ENCODE data around the gene USH2A. TPM values are rescaled to one million over a fixed set of nuclear protein-coding genes. Genes with fewer than 3 reads are reported as not detected.

The USH2A gene
- total RNA-seq, 1 experiment from 2014 or later: not detected

DNA sequence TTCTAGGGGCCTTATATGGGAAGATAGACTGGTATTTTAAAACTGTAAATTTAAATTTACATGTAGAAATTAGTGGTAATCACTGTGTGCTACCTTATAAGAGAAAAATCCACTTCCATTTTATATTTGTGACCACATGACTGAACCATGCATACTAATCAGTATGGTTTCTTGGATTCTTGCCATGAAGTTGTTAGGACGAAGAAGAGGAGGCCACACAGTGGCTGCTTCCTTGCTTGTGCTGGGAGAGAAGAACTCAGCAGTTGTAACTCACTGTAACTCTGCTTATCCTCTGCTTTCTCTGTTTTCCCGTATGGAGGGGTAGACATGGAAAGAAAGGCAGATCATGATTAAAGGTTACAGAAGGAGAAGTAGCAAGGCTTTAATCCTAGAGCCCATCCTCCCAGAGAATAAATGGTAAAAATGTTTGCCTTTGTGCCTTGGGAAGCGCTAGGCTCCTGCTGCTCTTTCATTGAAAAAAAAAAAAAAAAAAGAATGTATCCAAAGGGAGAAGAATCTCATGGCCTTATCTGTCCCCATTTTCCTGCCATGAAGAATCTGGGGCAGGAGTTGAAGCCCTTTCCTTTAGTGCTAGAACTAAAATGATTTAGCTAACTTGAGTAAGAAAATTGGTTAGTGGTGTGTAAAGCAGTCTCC is 823.7 kb downstream of the USH2A start:
- Histone ChIP-seq H3K36me3 (ENCODE audit: control insufficient read depth in 1 of 2, insufficient read depth in 2 of 2, low read length in 2 of 2) (peaks cover 11 to 13% of the 10 kb centered on the region in 2 experiments; a peak in 2 of 4 replicates), H3K4me3 (replicated peaks in 1 of 2; ENCODE audit: low read depth in 1 of 2, low read length in 2 of 2) (no peak overlapping the region), H3K9me3 (ENCODE audit: control insufficient read depth in 1 of 2, insufficient read depth in 1 of 2, low read depth in 1 of 2, low read length in 2 of 2) (no peaks in the 10 kb centered on the region), H3K4me2 (ENCODE audit: low read length) (no peak overlapping the region), H3K4me1 (ENCODE audit: control insufficient read depth in 1 of 2, insufficient read depth in 2 of 2, low read length in 2 of 2) (peaks cover 9 to 12% of the 10 kb centered on the region in 2 experiments), H3K27me3 (ENCODE audit: insufficient read depth, low read length) (no peaks in the 10 kb centered on the region), H3K9me2 (ENCODE audit: insufficient read depth) (no peaks in the 10 kb centered on the region), H3K9ac (ENCODE audit: low read length) (no peak overlapping the region), H2AFZ (ENCODE audit: low read depth, low read length, poor library complexity, severe bottlenecking) (no peak overlapping the region), H3K79me2 (ENCODE audit: insufficient read depth, low read length) (peaks cover 7% of the 10 kb centered on the region), H4K20me1 (ENCODE audit: insufficient read depth) (no peaks in the 10 kb centered on the region), H3K27ac (ENCODE audit: low read depth, low read length) (no peak overlapping the region)
- DNase-seq (ENCODE audit: low read depth, low spot score) (no peak), ATAC-seq (no peak)
- RAD21 ChIA-PET (ENCODE audit: low non-redundant PET in 1 of 2, low total read pairs in 2 of 2, uncharacterized antibody in 2 of 2, unreplicated experiment in 2 of 2): no interaction called here
- intact Hi-C loops (cut with micrococcal nuclease): no loop called here
- TF ChIP-seq POLR2AphosphoS5 (IDR thresholded peaks at IDR 0.05; ENCODE audit: low read depth, low read length): no peak
- TF ChIP-seq SIN3A (IDR thresholded peaks at IDR 0.05; ENCODE audit: low read depth): no peak
- TF ChIP-seq, protein P1, sequence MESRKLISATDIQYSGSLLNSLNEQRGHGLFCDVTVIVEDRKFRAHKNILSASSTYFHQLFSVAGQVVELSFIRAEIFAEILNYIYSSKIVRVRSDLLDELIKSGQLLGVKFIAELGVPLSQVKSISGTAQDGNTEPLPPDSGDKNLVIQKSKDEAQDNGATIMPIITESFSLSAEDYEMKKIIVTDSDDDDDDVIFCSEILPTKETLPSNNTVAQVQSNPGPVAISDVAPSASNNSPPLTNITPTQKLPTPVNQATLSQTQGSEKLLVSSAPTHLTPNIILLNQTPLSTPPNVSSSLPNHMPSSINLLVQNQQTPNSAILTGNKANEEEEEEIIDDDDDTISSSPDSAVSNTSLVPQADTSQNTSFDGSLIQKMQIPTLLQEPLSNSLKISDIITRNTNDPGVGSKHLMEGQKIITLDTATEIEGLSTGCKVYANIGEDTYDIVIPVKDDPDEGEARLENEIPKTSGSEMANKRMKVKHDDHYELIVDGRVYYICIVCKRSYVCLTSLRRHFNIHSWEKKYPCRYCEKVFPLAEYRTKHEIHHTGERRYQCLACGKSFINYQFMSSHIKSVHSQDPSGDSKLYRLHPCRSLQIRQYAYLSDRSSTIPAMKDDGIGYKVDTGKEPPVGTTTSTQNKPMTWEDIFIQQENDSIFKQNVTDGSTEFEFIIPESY (IDR thresholded peaks at IDR 0.05; ENCODE audit: extremely low read depth, insufficient replicate concordance, low read length): no peak
- TF ChIP-seq SP1 (IDR thresholded peaks at IDR 0.05; ENCODE audit: low read depth): no peak
- no peak for TF ChIP-seq ZFX (IDR thresholded peaks at IDR 0.05)
- CTCF ChIA-PET: no interaction called here
- POLR2A ChIA-PET: no interaction called here
- no TSS peak for BruUV-seq (replicated peaks)

DNA sequence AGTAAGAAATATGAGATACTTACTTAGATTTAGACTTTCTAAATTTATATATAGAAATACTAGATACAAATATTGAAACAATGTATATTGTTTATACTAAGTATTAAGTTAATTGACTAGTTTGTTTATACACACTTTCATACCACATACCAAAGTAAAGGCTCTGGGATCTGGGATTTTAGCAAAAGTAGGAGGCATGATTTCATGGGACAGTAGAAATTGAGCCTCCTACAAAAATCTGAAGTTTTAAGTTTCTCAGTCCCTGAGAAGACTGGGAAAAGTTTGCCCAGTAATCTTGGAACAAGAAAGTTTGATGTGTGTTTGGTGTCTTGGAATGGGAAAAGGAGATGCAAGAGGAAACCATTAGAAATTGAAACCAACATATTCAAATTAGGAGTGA is 825.3 kb downstream of the USH2A start:
- RAD21 ChIA-PET (ENCODE audit: low non-redundant PET in 1 of 2, low total read pairs in 2 of 2, uncharacterized antibody in 2 of 2, unreplicated experiment in 2 of 2): no interaction called here
- CTCF ChIA-PET: no interaction called here
- ATAC-seq (no peak), DNase-seq (ENCODE audit: low read depth, low spot score) (no peak)
- BruUV-seq (replicated peaks): no TSS peak
- H4K20me1 ChIP-seq (ENCODE audit: insufficient read depth): no peaks in the 10 kb centered on the region
- no peaks in the 10 kb centered on the region for H3K27me3 ChIP-seq (ENCODE audit: insufficient read depth, low read length)
- H3K79me2 ChIP-seq (ENCODE audit: insufficient read depth, low read length): peaks cover 16% of the 10 kb centered on the region
- H3K9me2 ChIP-seq (ENCODE audit: insufficient read depth): no peaks in the 10 kb centered on the region
- intact Hi-C loops (cut with micrococcal nuclease): no loop called here
- H3K4me2 ChIP-seq (ENCODE audit: low read length): no peak overlapping the region
- no peak overlapping the region for H3K27ac ChIP-seq (ENCODE audit: low read depth, low read length)
- TF ChIP-seq SP1 (IDR thresholded peaks at IDR 0.05; ENCODE audit: low read depth) (no peak), POLR2A (IDR thresholded peaks at IDR 0.05; ENCODE audit: borderline replicate concordance, extremely low read depth, insufficient read depth, insufficient read length) (no peak), RAD21 (IDR thresholded peaks at IDR 0.05; ENCODE audit: low read depth) (no peak), ZNF274 (IDR thresholded peaks at IDR 0.05; ENCODE audit: low read depth, low read length) (no peak)
- H3K36me3 ChIP-seq (ENCODE audit: control insufficient read depth in 1 of 2, insufficient read depth in 2 of 2, low read length in 2 of 2): peaks cover 10 to 11% of the 10 kb centered on the region in 2 experiments; a peak in 2 of 4 replicates
- no peaks in the 10 kb centered on the region for H3K9me3 ChIP-seq (ENCODE audit: control insufficient read depth in 1 of 2, insufficient read depth in 1 of 2, low read depth in 1 of 2, low read length in 2 of 2)
- POLR2A ChIA-PET: no interaction called here
- peaks cover 15 to 19% of the 10 kb centered on the region in 2 experiments for H3K4me1 ChIP-seq (ENCODE audit: control insufficient read depth in 1 of 2, insufficient read depth in 2 of 2, low read length in 2 of 2)
- H2AFZ ChIP-seq (ENCODE audit: low read depth, low read length, poor library complexity, severe bottlenecking): no peak overlapping the region
- H3K9ac ChIP-seq (ENCODE audit: low read length): no peak overlapping the region
- no peak overlapping the region for H3K4me3 ChIP-seq (replicated peaks in 1 of 2; ENCODE audit: low read depth in 1 of 2, low read length in 2 of 2)

All from HCT116 (cell line).